Astrocyte (in vitro differentiated cells and primary cell): ENCODE data around the gene NDFIP2. TPM values are rescaled to one million over a fixed set of nuclear protein-coding genes. Genes with fewer than 3 reads are reported as not detected.

Source experiments
- DNase-seq: peaks from one replicate; pipeline ENCODE4 v3.0.0-alpha.2; 2010; ENCODE audit warnings: low read depth
- FAIRE-seq: peaks from 2 replicates; lab custom pipeline; 2011; peaks lifted over from hg19 to GRCh38; lab: Jason Lieb, UNC
- H2AFZ ChIP-seq: 2 replicates; pipeline ENCODE4 v1.6.0; 2012; ENCODE audit warnings: low read depth, low read length, inconsistent platforms
- H3K27ac ChIP-seq: 2 replicates; pipeline ENCODE4 v1.5.1; 2011; ENCODE audit warnings: low read depth, low read length, inconsistent platforms
- H3K27me3 ChIP-seq: 2 replicates; pipeline ENCODE4 v1.6.0; 2011; ENCODE audit warnings: low read length, inconsistent platforms; ENCODE audit not compliant: insufficient read depth
- H3K36me3 ChIP-seq: 2 replicates; pipeline ENCODE4 v1.5.1; 2011; ENCODE audit warnings: low read length, inconsistent platforms; ENCODE audit not compliant: insufficient read depth
- H3K4me1 ChIP-seq: 2 replicates; pipeline ENCODE4 v1.5.1; 2011; ENCODE audit warnings: low read length, inconsistent platforms; ENCODE audit not compliant: insufficient read depth
- H3K4me2 ChIP-seq: 2 replicates; pipeline ENCODE4 v1.6.0; 2012; ENCODE audit warnings: low read length, inconsistent platforms
- H3K4me3 ChIP-seq: 2 replicates; pipeline ENCODE4 v1.5.1; 2011; ENCODE audit warnings: low read depth, mild to moderate bottlenecking, low read length, inconsistent platforms; ENCODE audit not compliant: insufficient read depth
- H3K79me2 ChIP-seq: 2 replicates; pipeline ENCODE4 v1.6.0; 2012; ENCODE audit warnings: mild to moderate bottlenecking, low read length, inconsistent platforms; ENCODE audit not compliant: insufficient read depth
- H3K9ac ChIP-seq: 2 replicates; pipeline ENCODE4 v1.6.0; 2012; ENCODE audit warnings: mild to moderate bottlenecking, low read length, inconsistent platforms
- H3K9me3 ChIP-seq: 2 replicates; pipeline ENCODE4 v1.5.1; 2012; ENCODE audit warnings: low read depth, mild to moderate bottlenecking, low read length, inconsistent platforms; ENCODE audit not compliant: insufficient read depth
- H4K20me1 ChIP-seq: 2 replicates; pipeline ENCODE4 v1.6.0; 2012; ENCODE audit warnings: low read length, inconsistent platforms; ENCODE audit not compliant: insufficient read depth
- H3K27ac Mint-ChIP-seq: one replicate; pipeline ENCODE4 v1.8.0; 2021; ENCODE audit warnings: mild to moderate bottlenecking, mixed read lengths; ENCODE audit not compliant: unreplicated experiment
- H3K27me3 Mint-ChIP-seq: one replicate; pipeline ENCODE4 v1.8.0; 2021; ENCODE audit warnings: low read depth, mixed read lengths; ENCODE audit not compliant: unreplicated experiment
- H3K36me3 Mint-ChIP-seq: one replicate; pipeline ENCODE4 v1.8.0; 2021; ENCODE audit warnings: low read depth, mixed read lengths; ENCODE audit not compliant: unreplicated experiment
- H3K4me1 Mint-ChIP-seq: one replicate; pipeline ENCODE4 v1.8.0; 2021; ENCODE audit warnings: low read depth, mixed read lengths; ENCODE audit not compliant: unreplicated experiment
- H3K4me3 Mint-ChIP-seq: one replicate; pipeline ENCODE4 v1.8.0; 2021; ENCODE audit warnings: mild to moderate bottlenecking, moderate library complexity, mixed read lengths; ENCODE audit not compliant: unreplicated experiment
- H3K9me3 Mint-ChIP-seq: one replicate; pipeline ENCODE4 v1.8.0; 2021; ENCODE audit warnings: mild to moderate bottlenecking, mixed read lengths; ENCODE audit not compliant: unreplicated experiment
- EZH2 ChIP-seq: IDR thresholded peaks from 2 replicates; pipeline ENCODE4 v1.6.1; 2012; ENCODE audit warnings: mild to moderate bottlenecking, low read length, inconsistent platforms; ENCODE audit not compliant: insufficient read depth
- total RNA-seq: library from RNA; stranded (reverse); gene quantifications from 2 replicates; pipeline ENCODE4 v1.2.1, GENCODE V29; 2021
- TF ChIP-seq, protein P1 (sequence below): IDR thresholded peaks from 2 replicates; pipeline ENCODE4 v1.5.1; 2011; ENCODE audit warnings: low read depth, mild to moderate bottlenecking, inconsistent platforms, low read length, moderate library complexity; ENCODE audit not compliant: insufficient read depth

Gene NDFIP2
- total RNA-seq, 1 donor from 2014 or later, result 90.5 TPM

DNA sequence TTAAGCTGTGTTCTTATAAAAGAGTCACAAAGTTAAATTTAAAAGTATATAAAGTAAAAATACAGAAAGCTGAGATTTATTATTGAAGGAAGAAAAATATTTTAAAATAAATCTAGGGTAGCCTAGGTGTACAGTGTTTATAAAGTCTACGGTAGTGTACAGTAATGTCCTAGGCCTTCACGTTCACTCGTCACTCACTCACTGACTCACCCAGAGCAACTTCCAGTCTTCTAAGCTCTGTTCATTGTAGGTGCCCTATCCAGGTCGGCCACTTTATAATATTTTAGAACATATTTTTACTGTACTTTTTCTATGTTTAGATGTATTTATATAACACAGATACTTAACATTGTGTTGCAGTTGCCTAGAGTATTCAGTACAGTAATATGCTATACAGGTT lies 47.4 kb downstream of the NDFIP2 start:
- Mint-ChIP-seq H3K9me3 (no peaks in the 10 kb centered on the region), H3K27me3 (no peaks in the 10 kb centered on the region), H3K36me3 (peaks cover 15% of the 10 kb centered on the region), H3K4me3 (no peak overlapping the region), H3K27ac (no peak overlapping the region), H3K4me1 (peaks cover 5% of the 10 kb centered on the region)
- Histone ChIP-seq H3K36me3 (peaks cover 8% of the 10 kb centered on the region), H3K4me3 (no peak overlapping the region), H3K9me3 (no peaks in the 10 kb centered on the region), H4K20me1 (peaks cover 27% of the 10 kb centered on the region), H3K4me1 (peaks cover 10% of the 10 kb centered on the region), H2AFZ (no peak overlapping the region), H3K27ac (no peak overlapping the region), H3K9ac (no peak overlapping the region), H3K4me2 (no peak overlapping the region), H3K27me3 (no peaks in the 10 kb centered on the region), H3K79me2 (peaks cover 4% of the 10 kb centered on the region)
- DNase-seq, result no peak
- no peak for TF ChIP-seq EZH2
- TF ChIP-seq, protein P1, sequence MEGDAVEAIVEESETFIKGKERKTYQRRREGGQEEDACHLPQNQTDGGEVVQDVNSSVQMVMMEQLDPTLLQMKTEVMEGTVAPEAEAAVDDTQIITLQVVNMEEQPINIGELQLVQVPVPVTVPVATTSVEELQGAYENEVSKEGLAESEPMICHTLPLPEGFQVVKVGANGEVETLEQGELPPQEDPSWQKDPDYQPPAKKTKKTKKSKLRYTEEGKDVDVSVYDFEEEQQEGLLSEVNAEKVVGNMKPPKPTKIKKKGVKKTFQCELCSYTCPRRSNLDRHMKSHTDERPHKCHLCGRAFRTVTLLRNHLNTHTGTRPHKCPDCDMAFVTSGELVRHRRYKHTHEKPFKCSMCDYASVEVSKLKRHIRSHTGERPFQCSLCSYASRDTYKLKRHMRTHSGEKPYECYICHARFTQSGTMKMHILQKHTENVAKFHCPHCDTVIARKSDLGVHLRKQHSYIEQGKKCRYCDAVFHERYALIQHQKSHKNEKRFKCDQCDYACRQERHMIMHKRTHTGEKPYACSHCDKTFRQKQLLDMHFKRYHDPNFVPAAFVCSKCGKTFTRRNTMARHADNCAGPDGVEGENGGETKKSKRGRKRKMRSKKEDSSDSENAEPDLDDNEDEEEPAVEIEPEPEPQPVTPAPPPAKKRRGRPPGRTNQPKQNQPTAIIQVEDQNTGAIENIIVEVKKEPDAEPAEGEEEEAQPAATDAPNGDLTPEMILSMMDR, result no peak
- FAIRE-seq, result no peak

GRCh38 chr13:79528759-79529191 lies 47.8 kb downstream of the NDFIP2 start:
- no peak overlapping the region for H3K27ac Mint-ChIP-seq
- Histone ChIP-seq H3K4me2 (no peak overlapping the region), H2AFZ (no peak overlapping the region), H3K36me3 (peaks cover 8% of the 10 kb centered on the region), H3K9me3 (no peaks in the 10 kb centered on the region), H3K4me1 (peaks cover 10% of the 10 kb centered on the region), H4K20me1 (peaks cover 27% of the 10 kb centered on the region), H3K9ac (no peak overlapping the region), H3K27ac (no peak overlapping the region), H3K79me2 (peaks cover 4% of the 10 kb centered on the region), H3K27me3 (no peaks in the 10 kb centered on the region), H3K4me3 (no peak overlapping the region)
- FAIRE-seq, result no peak
- H3K36me3 Mint-ChIP-seq, result peaks cover 12% of the 10 kb centered on the region
- peaks cover 6% of the 10 kb centered on the region for H3K4me1 Mint-ChIP-seq
- no peak for DNase-seq
- no peaks in the 10 kb centered on the region for H3K27me3 Mint-ChIP-seq
- no peaks in the 10 kb centered on the region for H3K9me3 Mint-ChIP-seq
- H3K4me3 Mint-ChIP-seq, result no peak overlapping the region
- TF ChIP-seq, protein P1, result no peak

DNA sequence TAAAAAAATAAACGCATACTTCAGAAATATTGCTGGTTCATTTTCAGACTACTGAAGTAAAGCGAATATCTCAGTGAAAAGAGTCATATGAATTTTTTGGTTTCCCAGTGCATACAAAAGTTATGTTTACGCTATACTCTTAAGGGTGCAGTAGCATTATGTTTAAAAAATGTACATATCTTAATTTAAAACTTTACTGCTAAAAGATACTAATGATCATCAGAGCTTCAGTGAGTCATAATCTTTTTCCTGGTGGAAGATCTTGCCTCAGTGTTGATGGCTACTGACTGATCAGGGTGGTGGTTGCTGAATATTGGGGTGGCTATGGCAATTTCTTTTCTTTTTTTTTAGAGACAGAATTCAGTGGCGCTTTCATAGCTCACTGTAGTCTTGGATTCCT lies 48.9 kb downstream of the NDFIP2 start:
- no peak overlapping the region for H3K4me3 ChIP-seq
- no peak overlapping the region for H2AFZ ChIP-seq
- H3K79me2 ChIP-seq, result peaks cover 7% of the 10 kb centered on the region
- no peak for TF ChIP-seq EZH2
- TF ChIP-seq, protein P1, result no peak
- FAIRE-seq (no peak), DNase-seq (no peak)
- no peak overlapping the region for H3K4me3 Mint-ChIP-seq
- no peaks in the 10 kb centered on the region for H3K27me3 ChIP-seq
- H3K27ac ChIP-seq, result no peak overlapping the region
- H3K36me3 Mint-ChIP-seq, result peaks cover 14% of the 10 kb centered on the region
- H3K4me2 ChIP-seq, result no peak overlapping the region
- H3K27ac Mint-ChIP-seq, result no peak overlapping the region
- no peaks in the 10 kb centered on the region for H3K27me3 Mint-ChIP-seq
- H3K9ac ChIP-seq, result no peak overlapping the region
- no peaks in the 10 kb centered on the region for H3K9me3 ChIP-seq
- H3K9me3 Mint-ChIP-seq, result no peaks in the 10 kb centered on the region
- H3K4me1 Mint-ChIP-seq, result peaks cover 15% of the 10 kb centered on the region
- peaks cover 26% of the 10 kb centered on the region for H4K20me1 ChIP-seq
- no peaks in the 10 kb centered on the region for H3K36me3 ChIP-seq
- peaks cover 10% of the 10 kb centered on the region for H3K4me1 ChIP-seq
